Smooth muscle cell (in vitro differentiated cells): ENCODE data around the gene KLHL29. TPM values are rescaled to one million over a fixed set of nuclear protein-coding genes. Genes with fewer than 3 reads are reported as not detected.

Experiments
- DNase-seq: peaks from one replicate; lab custom pipeline; 2025; ENCODE audit not compliant: unreplicated experiment; lab: John Stamatoyannopoulos, UW
- H2AFZ ChIP-seq: fragments of 200-600 bp; sonication (generic); 2 replicates; pipeline ENCODE4 v1.6.0; 2016; ENCODE audit warnings: antibody characterized with exemption, low read depth, mild to moderate bottlenecking
- H3F3A ChIP-seq: fragments of 200-600 bp; sonication (generic); 2 replicates; pipeline ENCODE4 v1.6.0; 2017; ENCODE audit warnings: antibody characterized with exemption, low read depth
- H3K27ac ChIP-seq: fragments of 200-600 bp; sonication (generic); 2 replicates; pipeline ENCODE4 v1.5.1; 2016; ENCODE audit warnings: low read depth, mild to moderate bottlenecking
- H3K27me3 ChIP-seq: fragments of 200-600 bp; sonication (generic); 2 replicates; pipeline ENCODE4 v1.6.1; 2016; ENCODE audit warnings: low read depth, mild to moderate bottlenecking
- H3K36me3 ChIP-seq: fragments of 200-600 bp; sonication (generic); 2 replicates; pipeline ENCODE4 v1.5.1; 2016; ENCODE audit warnings: low read depth
- H3K4me1 ChIP-seq: fragments of 200-600 bp; sonication (generic); 2 replicates; pipeline ENCODE4 v1.5.1; 2016; ENCODE audit warnings: low read depth
- H3K4me2 ChIP-seq: fragments of 200-600 bp; sonication (generic); 2 replicates; pipeline ENCODE4 v1.6.0; 2016; ENCODE audit warnings: mild to moderate bottlenecking
- H3K4me3 ChIP-seq: fragments of 200-600 bp; sonication (generic); 2 replicates; pipeline ENCODE4 v1.5.1; 2016; ENCODE audit warnings: mild to moderate bottlenecking
- H3K79me2 ChIP-seq: fragments of 200-600 bp; sonication (generic); 2 replicates; pipeline ENCODE4 v1.6.0; 2016; ENCODE audit warnings: low read depth, mild to moderate bottlenecking
- H3K9ac ChIP-seq: fragments of 200-600 bp; sonication (generic); 2 replicates; pipeline ENCODE4 v1.6.0; 2016; ENCODE audit warnings: low read depth
- H3K9me3 ChIP-seq: fragments of 200-600 bp; sonication (generic); replicated peaks from 2 replicates; pipeline ENCODE4 v1.5.1; 2016; ENCODE audit warnings: low read depth
- H4K20me1 ChIP-seq: fragments of 200-600 bp; sonication (generic); 2 replicates; pipeline ENCODE4 v1.6.0; 2016; ENCODE audit warnings: low read depth
- CTCF ChIP-seq: fragments of 200-600 bp; sonication (generic); IDR thresholded peaks from 2 replicates; pipeline ENCODE4 v1.5.1; 2017; ENCODE audit warnings: borderline replicate concordance, mild to moderate bottlenecking, antibody characterized with exemption; ENCODE audit not compliant: insufficient read depth, poor library complexity, severe bottlenecking
- WGBS: methylation state at CpG from one replicate; pipeline ENCODE4 v1.1.7; 2016; ENCODE audit warnings: low lambda C conversion rate; 5-methylcytosine and 5-hydroxymethylcytosine counted together
- polyA plus RNA-seq: library from polyadenylated mRNA; unstranded; fragments of >200 nt; fragmentation: Nextera tagmentation; extraction: Ambion mirVana; gene quantifications from 2 replicates; pipeline ENCODE4 v1.2.1, GENCODE V29; 2016
- total RNA-seq: library from RNA; depleted of rRNA; stranded (reverse); fragments of >200 nt; gene quantifications from 2 replicates; pipeline ENCODE4 v1.2.3, GENCODE V29; 2014

KLHL29 gene
- total and polyA plus RNA-seq, 2 experiments from 2014 or later = 3.1 to 6.6 TPM

DNA sequence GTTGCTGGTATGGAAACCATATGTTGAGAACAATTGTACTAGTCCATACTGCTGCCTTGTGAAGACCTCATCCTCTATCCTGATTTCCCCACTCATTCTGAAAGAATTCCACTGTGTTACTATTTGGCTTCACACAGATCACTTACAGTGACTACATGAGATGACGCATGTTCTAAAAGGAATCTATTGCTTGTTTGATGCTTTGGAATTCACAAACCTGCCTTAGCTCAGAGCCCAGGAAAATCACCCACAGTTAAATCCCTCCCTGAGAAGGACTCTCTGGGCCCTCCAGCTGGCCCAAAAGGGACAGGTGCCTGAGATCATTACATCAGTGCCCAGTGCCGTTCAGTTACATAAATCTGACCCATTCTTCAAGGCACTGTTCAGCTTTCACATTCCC lies 45.3 kb downstream of the KLHL29 start:
- Histone ChIP-seq H3K9ac (no peak overlapping the region), H3K27me3 (no peaks in the 10 kb centered on the region), H3K36me3 (no peaks in the 10 kb centered on the region), H4K20me1 (peaks cover 5% of the 10 kb centered on the region), H3F3A (peaks cover 3% of the 10 kb centered on the region), H3K27ac (peak overlapping the region; percentile 77), H3K4me1 (peaks cover 1% of the 10 kb centered on the region), H3K9me3 (no peaks in the 10 kb centered on the region), H3K79me2 (peaks cover 2% of the 10 kb centered on the region), H3K4me3 (no peak overlapping the region), H2AFZ (no peak overlapping the region), H3K4me2 (peak overlapping the region; percentile 25)
- TF ChIP-seq CTCF = no peak
- 55% methylated on average over 2 of the region's 2 CpGs for WGBS
- no peak for DNase-seq

DNA sequence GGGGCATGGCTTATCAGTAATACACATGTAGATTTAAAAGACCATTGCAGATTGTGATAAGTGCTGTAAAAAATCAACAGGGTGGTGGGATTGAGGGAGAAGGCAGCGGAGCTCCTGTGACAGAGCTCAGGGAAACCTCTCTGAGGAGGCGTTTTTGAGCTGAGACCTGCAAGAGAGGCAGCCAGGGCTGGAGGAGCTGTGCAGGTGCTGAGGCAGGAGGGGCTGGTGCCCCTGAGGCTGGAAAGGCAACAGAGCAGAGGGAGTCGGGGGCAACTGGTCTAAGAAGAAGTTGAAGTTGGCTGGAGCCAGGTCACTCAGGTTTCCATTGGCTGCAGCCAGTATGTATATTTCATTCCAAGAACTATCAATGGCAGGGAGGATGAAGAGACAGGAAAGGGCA lies 47.6 kb downstream of the KLHL29 start:
- Histone ChIP-seq H2AFZ (no peak overlapping the region), H3F3A (peaks cover 3% of the 10 kb centered on the region), H3K27me3 (no peaks in the 10 kb centered on the region), H3K9me3 (no peaks in the 10 kb centered on the region), H3K9ac (no peak overlapping the region), H3K27ac (no peak overlapping the region), H3K36me3 (no peaks in the 10 kb centered on the region), H3K4me2 (no peak overlapping the region), H3K4me1 (peaks cover 4% of the 10 kb centered on the region), H4K20me1 (peaks cover 5% of the 10 kb centered on the region), H3K4me3 (no peak overlapping the region), H3K79me2 (peaks cover 2% of the 10 kb centered on the region)
- WGBS = 91% methylated on average over 3 of the region's 3 CpGs
- TF ChIP-seq CTCF = no peak
- DNase-seq = no peak

GRCh38 chr2:23433282-23433681 lies 48.3 kb downstream of the KLHL29 start:
- H3K36me3 ChIP-seq = no peaks in the 10 kb centered on the region
- H3F3A ChIP-seq = peaks cover 3% of the 10 kb centered on the region
- no peak overlapping the region for H3K27ac ChIP-seq
- DNase-seq = no peak
- H2AFZ ChIP-seq = no peak overlapping the region
- 95% methylated on average over 6 of the region's 6 CpGs for WGBS
- no peak overlapping the region for H3K9ac ChIP-seq
- no peaks in the 10 kb centered on the region for H3K27me3 ChIP-seq
- no peak overlapping the region for H3K4me2 ChIP-seq
- TF ChIP-seq CTCF = no peak
- peaks cover 2% of the 10 kb centered on the region for H3K79me2 ChIP-seq
- no peaks in the 10 kb centered on the region for H3K9me3 ChIP-seq
- peaks cover 4% of the 10 kb centered on the region for H3K4me1 ChIP-seq
- H4K20me1 ChIP-seq = peaks cover 5% of the 10 kb centered on the region
- H3K4me3 ChIP-seq = no peak overlapping the region

DNA sequence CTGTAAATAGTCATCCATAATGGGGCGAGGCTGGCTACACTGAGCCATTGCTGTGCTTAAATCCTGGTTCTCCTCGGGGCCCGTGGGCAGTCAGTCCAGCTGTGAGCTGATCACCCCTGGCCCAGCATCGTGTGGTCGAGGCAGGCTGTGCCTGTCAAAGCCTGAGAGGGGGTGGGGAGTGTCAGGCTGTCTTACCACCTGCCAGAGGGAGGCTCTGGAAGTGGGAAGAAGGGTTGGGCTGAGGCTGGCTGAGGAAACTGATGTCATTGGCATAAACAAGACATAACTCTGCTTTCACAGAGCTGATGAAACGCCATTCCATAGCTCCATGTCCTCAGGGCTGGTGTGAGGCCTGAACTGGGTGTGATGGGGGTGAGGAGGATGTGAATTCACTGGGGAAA lies 49.7 kb downstream of the KLHL29 start:
- Histone ChIP-seq H3K9me3 (no peaks in the 10 kb centered on the region), H3K4me3 (no peak overlapping the region), H3K79me2 (peaks cover 2% of the 10 kb centered on the region), H3F3A (peaks cover 3% of the 10 kb centered on the region), H3K4me2 (no peak overlapping the region), H4K20me1 (peaks cover 5% of the 10 kb centered on the region), H3K27ac (peak overlapping the region; percentile 55), H3K9ac (no peak overlapping the region), H2AFZ (no peak overlapping the region), H3K27me3 (no peaks in the 10 kb centered on the region), H3K4me1 (peaks cover 4% of the 10 kb centered on the region), H3K36me3 (no peaks in the 10 kb centered on the region)
- WGBS = 45% methylated on average over 6 of the region's 6 CpGs
- no peak for TF ChIP-seq CTCF
- DNase-seq = no peak
